ENCODE measurements around the gene SYK.

SYK gene

GRCh38 chr9:90890146-90890810 is 88.7 kb downstream of the SYK start:
- Histone ChIP-seq H3K36me3 (peaks cover 99% of the 10 kb centered on the region), H3K9me3 (no peaks in the 10 kb centered on the region), H3K27me3 (no peaks in the 10 kb centered on the region), H3K27ac (no peak overlapping the region), H3K4me3 (ENCODE audit: low read depth in 1 of 2, low read length in 1 of 2) (no peak overlapping the region), H3K4me1 (ENCODE audit: control insufficient read depth in 1 of 2, insufficient read depth in 1 of 2, low read depth in 1 of 2, low read length in 1 of 2) (no peaks in the 10 kb centered on the region)
- no peak for TF ChIP-seq CTCF (IDR thresholded peaks at IDR 0.05)

- no peak overlapping the region for H3K4me3 ChIP-seq (ENCODE audit: low read depth in 1 of 2, low read length in 1 of 2)
- peaks cover 100% of the 10 kb centered on the region for H3K36me3 ChIP-seq
- TF ChIP-seq CTCF (IDR thresholded peaks at IDR 0.05), result no peak
- no peaks in the 10 kb centered on the region for H3K9me3 ChIP-seq
- no peaks in the 10 kb centered on the region for H3K4me1 ChIP-seq (ENCODE audit: control insufficient read depth in 1 of 2, insufficient read depth in 1 of 2, low read depth in 1 of 2, low read length in 1 of 2)
- no peak overlapping the region for H3K27ac ChIP-seq
- no peaks in the 10 kb centered on the region for H3K27me3 ChIP-seq
These were observed 89.9 kb downstream of the SYK start for GRCh38 chr9:90891308-90892040.

GRCh38 chr9:90892918-90893317 is 91.3 kb downstream of the SYK start:
- no peaks in the 10 kb centered on the region for H3K9me3 ChIP-seq
- TF ChIP-seq CTCF (IDR thresholded peaks at IDR 0.05), result no peak
- peaks cover 100% of the 10 kb centered on the region for H3K36me3 ChIP-seq
- no peak overlapping the region for H3K4me3 ChIP-seq (ENCODE audit: low read depth in 1 of 2, low read length in 1 of 2)
- H3K27ac ChIP-seq, result no peak overlapping the region
- no peaks in the 10 kb centered on the region for H3K4me1 ChIP-seq (ENCODE audit: control insufficient read depth in 1 of 2, insufficient read depth in 1 of 2, low read depth in 1 of 2, low read length in 1 of 2)
- H3K27me3 ChIP-seq, result no peaks in the 10 kb centered on the region

GRCh38 chr9:90893706-90894105 is 92.1 kb downstream of the SYK start:
- no peak overlapping the region for H3K4me3 ChIP-seq (ENCODE audit: low read depth in 1 of 2, low read length in 1 of 2)
- H3K36me3 ChIP-seq, result peaks cover 100% of the 10 kb centered on the region
- H3K27me3 ChIP-seq, result no peaks in the 10 kb centered on the region
- no peak overlapping the region for H3K27ac ChIP-seq
- TF ChIP-seq CTCF (IDR thresholded peaks at IDR 0.05), result no peak
- H3K9me3 ChIP-seq, result no peaks in the 10 kb centered on the region
- no peaks in the 10 kb centered on the region for H3K4me1 ChIP-seq (ENCODE audit: control insufficient read depth in 1 of 2, insufficient read depth in 1 of 2, low read depth in 1 of 2, low read length in 1 of 2)

- no peak for TF ChIP-seq CTCF (IDR thresholded peaks at IDR 0.05)
- peaks cover 100% of the 10 kb centered on the region for H3K36me3 ChIP-seq
These were observed 93.5 kb downstream of the SYK start for GRCh38 chr9:90894986-90895687.

More at GRCh38 chr9:90894986-90895687, 93.5 kb downstream of the SYK start:
- Histone ChIP-seq H3K27ac (peak overlapping the region; percentile 2), H3K27me3 (no peaks in the 10 kb centered on the region), H3K4me3 (ENCODE audit: low read depth in 1 of 2, low read length in 1 of 2) (no peak overlapping the region), H3K9me3 (no peaks in the 10 kb centered on the region), H3K4me1 (ENCODE audit: control insufficient read depth in 1 of 2, insufficient read depth in 1 of 2, low read depth in 1 of 2, low read length in 1 of 2) (no peaks in the 10 kb centered on the region)
